Measurements from ENCODE around the gene NCEH1.

Gene NCEH1

GRCh38 chr3:172581757-172582166 is 129.1 kb downstream of the NCEH1 start:
- no peak for DNase-seq (ENCODE audit: low spot score)

- DNase-seq (ENCODE audit: low spot score) = no peak
Observed at GRCh38 chr3:172580680-172581401, 130.0 kb downstream of the NCEH1 start.

All from D341Med (cell line).